IPS-11a (cell line): Measurements from ENCODE around the gene OTULINL.

ENCODE experiments used
- H3K4me3 ChIP-seq: one replicate; pipeline ENCODE4 v1.5.1; 2013; ENCODE audit warnings: low read depth, low read length, control low read depth

The OTULINL gene

DNA sequence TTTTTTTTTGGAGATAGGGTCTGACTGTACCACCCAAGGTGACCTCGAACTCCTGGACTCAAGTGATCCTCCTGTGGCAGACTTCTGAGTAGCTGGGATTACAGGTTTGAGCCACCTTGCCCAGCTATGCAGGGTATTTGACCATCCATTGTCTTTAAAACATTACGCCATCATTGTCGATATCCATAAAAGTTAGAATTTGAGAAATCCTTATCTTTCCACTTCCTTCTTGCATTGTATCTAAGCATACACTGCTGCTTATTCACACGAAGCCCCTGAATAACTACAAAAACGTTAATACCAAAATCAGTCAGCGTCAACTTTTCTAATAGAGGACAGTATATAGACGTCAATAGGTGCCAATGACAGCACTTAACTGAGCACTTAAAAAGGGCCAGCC is 5.4 kb upstream of the OTULINL start:
- H3K4me3 ChIP-seq, result no peak overlapping the region

DNA sequence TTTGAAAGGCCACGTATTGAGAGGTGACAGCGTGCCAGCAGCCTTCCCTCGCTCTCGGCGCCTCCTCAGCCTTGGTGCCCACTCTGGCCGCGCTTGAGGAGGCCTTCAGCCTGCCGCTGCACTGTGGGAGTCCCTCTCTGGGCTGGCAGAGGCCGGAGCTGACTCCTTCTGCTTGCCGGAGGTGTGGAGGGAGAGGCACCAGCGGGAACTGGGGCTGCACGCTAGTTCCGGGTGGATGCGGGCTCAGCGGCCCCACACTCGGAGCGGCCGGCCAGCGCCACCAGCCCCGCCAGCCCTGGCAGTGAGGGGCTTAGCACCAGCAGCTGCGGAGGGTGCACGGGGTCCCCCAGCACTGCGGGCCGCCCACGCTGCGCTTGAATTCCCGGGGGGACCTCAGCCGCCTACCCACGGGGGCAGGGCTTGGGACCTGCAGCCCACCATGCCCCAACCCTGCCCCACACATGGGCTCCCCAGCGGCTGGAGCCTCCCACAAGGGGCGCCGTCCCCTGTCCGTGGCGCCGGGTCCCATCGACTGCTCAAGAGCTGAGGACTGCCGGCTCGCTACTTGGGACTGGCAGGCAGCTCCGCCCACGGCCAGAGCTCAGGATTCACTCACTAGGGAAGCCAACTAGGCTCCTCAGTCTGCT is 4.4 kb upstream of the OTULINL start:
- H3K4me3 ChIP-seq, result no peak overlapping the region

DNA sequence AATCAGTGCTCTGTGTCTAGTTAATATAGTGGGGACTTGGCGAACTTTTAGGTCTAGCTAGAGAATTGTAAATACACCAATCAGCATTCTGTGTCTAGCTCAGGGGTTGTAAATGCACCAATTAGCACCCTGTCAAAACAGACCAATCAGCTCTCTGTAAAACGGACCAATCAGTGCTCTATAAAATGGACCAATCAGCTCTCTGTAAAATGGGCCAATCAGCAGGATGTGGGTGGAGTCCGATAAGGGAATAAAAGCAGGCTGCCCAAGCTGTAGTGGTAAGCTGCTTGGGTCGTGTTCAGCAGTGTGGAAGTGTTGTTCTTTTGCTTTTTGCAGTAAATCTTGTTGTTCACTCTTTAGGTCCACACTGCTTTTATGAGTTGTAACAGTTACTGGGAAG is 3.6 kb upstream of the OTULINL start:
- H3K4me3 ChIP-seq, result no peak overlapping the region

DNA sequence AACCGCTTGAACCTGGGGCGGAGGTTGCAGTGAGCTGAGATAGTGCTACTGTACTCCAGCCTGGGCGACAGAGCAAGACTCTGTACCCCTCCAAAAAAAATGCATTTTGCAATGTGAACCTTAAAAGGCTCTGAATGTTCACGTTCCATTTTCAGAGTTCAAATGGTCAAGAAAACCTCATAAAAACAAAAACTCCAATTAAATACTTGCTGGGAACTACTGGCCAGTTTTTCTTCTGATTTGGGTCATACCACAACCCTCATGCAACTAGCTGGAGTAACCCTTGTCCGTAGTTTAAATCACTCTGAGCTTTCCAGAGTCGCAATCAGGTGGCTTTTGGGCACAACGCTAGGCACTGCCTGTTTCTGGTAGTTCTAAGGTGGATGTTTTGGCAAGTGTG is 2.3 kb upstream of the OTULINL start:
- H3K4me3 ChIP-seq, result no peak overlapping the region

DNA sequence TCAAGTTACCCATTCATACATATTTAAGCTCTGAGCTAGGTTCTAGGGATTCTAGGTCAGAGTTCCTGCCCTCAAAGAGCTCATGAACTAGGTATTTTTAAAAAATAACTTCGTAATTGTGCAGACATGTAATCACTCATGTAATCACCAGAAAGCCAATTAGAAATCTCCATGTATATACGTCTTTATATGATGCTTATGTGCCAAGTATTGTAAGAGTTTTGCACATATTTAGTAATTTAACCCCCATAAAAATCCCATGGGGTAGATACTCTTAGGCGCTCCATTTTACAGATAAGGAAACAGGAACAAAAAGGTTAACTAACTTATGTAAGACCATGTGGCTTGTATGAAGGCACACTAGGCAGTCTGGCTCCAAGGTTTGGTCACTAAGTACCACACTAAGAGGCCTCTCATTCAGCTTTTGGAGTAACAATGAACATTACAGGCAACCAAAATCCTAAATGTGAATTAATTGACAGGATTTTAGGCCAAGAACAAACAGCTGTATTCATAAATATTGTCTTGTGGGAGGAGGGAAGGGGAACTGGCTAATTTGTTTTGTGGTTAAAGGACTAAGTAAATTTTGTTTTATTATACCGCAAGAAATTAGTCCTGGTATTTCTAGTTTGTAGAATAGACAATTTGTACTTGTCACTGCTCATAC is 1.7 kb upstream of the OTULINL start:
- H3K4me3 ChIP-seq, result no peak overlapping the region

DNA sequence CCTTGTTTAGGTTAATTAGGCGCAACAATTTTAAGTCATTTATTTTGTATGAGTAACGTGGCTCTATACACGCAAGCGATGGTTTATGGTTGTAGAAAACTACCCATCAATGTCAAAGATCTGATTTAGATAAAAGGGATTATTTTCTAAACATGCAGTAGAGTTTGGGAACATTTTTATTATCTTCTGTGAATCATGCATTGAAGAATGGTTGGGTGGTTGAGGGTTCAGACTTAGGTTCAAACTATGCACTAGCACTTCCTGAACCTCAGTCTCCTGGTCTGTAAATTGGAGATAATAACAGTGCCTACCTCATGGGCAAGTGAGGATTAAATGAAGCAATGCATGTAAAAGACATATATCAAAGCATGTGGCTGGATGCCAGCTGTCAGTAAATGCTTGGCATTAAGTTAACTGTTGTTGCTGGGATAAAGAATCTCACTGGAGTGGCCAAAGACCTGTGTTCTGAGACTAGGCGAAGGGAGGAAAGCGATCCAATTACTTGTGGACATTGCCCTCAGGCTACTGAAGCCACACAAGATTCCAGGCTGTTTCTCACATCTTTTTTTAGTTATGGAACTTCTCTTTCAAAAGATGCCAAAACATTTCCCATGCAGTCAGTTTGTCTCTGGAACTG is 1.1 kb upstream of the OTULINL start:
- H3K4me3 ChIP-seq, result no peak overlapping the region

DNA sequence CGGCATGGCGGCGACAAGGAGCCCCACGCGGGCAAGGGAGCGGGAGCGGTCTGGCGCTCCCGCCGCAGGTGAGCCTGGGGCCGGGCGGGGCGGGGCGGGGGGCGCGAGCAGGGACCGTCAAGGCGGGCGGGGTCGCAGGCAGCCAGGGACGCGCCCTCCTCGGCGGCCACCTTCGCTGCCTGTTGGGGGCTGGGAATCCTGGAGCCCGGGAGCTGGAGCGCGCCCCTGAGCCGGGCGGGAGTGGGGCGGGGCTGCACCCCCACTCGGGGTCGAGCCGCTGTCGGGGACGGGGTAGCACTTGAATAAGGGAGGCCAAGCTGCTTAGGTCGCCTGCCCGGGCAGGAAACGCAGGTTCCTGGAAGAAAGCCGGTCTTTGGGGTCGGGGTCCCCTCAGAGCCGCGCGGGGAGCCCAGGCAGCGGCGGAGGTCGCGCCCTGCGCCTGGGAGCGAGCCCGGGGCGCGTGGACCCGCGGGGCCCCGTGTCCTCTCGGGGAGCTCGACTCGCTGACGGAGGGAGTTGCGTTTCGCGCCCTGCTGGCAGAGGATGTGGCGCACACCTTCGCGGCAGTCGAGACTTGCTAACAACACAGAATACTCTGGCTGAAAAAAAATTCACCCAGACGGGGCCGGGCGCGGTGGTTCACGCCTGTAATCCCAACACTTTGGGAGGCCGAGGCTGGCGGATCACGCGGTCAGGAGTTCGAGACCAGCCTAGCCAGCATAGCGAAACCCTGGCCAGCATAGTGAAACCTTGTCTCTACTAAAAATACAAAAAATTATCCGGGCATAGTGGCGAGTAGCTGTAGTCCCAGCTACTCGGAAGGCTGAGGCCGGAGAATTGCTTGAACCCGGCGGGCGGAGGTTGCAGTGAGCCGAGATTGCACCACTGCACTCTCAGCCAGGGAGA is 552 bp downstream of the OTULINL start:
- peak overlapping the region; percentile 74 for H3K4me3 ChIP-seq

DNA sequence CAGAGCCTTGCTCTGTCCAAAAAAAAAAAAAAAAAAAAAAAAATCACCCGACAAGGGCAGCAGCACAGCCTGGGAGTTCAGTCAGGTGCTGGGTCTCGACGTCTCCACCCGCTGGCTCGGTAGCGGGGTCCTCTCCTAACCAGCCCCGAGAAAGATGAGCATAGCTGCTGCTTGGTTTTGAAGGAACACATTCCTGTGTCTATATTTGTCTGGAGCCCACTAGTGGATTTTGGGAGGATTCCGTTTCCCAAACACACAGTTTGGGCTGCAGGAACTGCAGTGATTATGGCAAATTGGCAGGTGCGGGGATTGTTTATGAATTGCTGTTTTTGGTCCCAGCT is 1.2 kb downstream of the OTULINL start:
- H3K4me3 ChIP-seq, result peak overlapping the region; percentile 74

DNA sequence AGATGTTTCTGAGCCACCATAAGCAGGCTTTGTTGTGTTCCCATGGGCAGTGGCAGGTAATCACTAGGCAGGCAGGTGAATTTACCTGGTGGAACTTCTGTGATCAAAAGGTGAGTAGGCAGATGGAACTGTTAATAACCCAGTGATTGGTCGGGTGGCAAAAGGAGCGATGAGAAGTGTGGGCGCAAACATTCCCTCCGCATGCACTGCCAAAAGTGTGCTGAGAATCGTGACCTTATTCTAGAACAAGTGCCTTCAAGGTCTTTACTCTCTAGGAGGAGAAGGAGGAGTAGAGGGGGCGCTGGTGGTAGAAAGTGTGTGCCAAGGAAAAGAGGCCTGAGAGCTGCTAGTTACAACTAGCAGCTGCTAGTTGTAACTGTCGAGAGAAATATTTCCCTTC is 3.3 kb downstream of the OTULINL start:
- H3K4me3 ChIP-seq, result no peak overlapping the region

DNA sequence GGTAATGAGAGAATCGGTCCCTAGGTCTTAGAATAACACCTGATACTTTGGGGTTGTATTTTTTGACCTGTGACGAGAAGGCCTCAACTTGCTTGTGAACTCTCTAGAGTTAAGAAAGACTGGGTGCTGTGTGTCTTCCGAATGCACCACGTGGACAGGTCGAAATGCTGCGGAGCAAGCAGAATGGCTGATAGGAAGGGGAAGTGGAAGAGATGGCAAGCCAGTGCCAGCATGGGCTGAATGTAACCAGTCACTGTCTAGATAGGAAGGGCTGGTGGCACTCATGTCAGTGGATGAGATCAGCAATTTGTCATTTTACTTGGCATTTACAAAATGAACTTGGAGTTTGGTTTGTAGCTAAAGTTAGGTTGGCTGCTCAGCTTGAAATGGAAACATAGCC is 5.6 kb downstream of the OTULINL start:
- H3K4me3 ChIP-seq, result no peak overlapping the region

DNA sequence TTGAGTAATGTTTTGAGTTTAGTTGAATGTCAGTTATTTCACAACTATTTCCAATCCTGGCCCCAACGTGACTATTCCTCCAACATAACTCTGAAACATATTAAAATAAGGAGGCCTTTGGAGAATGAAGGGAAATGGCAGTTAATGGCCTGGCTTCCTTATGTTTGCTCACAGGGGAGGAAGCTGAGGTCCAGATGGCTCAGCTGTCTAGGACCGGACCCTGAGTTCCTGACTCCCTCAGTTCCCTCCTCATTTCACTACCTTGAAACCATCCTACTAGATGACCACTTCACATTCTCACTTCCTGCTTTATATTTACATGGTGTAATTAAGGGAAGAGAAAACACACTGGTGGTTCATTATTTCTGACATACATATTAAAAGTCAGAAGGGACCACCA is 6.6 kb downstream of the OTULINL start:
- no peak overlapping the region for H3K4me3 ChIP-seq

DNA sequence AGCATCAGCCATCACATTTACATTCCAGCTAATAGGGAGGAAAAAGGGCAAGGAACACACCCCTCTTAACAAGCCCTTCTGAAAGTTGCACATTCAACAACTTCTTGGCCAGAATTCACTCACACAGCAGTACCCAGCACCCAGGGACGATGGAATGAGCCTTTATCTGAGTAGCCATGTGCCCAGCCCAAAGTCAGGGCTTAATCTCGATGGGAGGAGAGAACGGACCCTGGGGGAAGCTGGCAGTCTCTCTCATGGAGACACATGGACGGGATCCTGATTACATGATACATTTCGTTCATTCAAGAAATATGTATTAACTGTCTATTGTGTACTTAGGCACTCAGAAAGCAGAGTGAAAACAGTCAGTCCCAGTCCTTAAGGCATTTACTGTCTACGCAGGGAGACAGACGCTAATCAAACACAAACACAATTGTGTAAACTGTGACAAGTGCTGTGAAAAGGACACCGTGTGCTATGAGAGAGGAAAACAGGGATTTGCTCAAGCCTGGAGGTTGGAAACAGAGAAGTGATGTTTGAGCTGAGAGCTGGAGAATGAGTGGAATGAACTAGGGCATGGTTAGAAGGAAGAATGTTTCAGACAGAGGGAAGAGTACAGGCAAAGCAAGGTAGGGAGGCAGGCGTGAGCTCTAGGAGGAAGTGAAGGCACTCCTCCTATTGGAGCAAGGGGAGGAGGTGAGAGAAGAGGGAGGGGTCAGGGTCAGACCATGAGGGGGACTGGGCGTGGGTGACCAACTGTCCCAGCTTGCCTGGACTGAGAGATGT is 7.4 kb downstream of the OTULINL start:
- H3K4me3 ChIP-seq, result no peak overlapping the region

DNA sequence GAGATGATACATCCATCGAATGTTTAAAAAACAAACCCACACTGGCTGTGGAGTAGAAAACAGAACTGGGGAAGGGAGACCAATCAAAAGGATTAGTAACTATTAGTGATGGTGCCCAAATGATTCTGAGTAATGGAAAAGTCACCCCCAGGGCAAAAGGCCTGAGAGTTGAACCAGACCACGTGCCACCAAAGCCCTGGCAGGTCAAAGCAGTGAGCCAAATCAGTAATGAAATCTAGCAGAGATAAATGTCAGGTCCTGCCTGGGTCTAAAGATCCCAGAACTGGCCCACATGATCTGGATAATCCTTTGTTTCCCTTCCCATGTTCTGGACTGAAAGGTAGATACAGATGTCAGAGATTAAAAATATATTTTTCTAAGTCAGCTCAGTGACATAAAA is 9.4 kb downstream of the OTULINL start:
- no peak overlapping the region for H3K4me3 ChIP-seq

DNA sequence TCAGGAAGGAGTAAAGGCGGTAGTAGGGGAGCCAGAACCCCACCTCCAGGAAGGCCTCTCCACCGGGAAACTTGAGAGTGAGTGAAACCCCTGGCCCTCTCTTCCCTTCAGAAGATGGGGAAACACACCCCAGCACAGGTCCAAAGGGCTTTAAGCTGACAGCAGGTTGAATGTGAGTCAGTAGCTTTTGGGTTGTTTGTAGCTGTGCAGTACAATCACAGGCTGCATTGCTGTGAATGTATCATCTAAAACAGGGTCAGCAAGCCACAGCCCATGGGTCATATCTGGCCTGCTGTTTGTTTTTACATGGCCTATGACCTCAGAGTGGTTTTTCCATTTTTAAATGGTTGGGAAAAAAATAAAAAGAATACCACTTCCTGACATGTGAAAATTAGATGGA is 10.0 kb downstream of the OTULINL start:
- no peak overlapping the region for H3K4me3 ChIP-seq

DNA sequence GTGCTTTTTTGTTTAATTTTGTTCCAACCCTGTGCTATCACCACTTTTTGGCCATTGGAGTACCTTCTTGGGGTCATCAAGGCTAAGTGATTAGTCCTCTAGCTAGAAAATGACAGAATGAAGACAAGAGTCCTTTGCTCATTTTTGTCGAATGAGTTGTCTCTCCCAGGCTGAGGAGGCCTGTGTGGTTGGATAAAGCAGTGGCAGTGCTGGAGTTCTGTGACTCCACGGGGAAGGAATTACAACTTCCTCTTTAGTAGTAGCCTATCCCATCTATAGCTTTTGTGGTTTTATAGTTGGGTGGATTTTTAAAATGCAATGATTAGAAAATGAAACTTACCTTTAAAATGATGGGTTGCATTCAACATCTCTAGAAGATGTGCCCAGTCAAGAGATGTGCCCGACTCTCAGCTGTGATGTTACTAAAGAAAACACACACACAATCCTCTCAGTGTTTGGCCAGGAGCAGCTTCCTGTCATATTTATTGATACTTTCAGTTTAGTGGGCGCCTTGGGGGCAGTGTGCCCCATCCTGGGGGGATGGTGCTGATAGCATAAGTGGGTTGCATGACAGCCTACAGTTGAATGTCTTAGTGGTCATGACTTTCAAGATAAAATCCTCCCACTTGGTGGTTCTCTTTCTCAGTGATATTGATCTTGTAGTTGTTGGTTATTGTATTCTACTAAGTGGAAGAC is 11.9 kb downstream of the OTULINL start:
- H3K4me3 ChIP-seq, result no peak overlapping the region

DNA sequence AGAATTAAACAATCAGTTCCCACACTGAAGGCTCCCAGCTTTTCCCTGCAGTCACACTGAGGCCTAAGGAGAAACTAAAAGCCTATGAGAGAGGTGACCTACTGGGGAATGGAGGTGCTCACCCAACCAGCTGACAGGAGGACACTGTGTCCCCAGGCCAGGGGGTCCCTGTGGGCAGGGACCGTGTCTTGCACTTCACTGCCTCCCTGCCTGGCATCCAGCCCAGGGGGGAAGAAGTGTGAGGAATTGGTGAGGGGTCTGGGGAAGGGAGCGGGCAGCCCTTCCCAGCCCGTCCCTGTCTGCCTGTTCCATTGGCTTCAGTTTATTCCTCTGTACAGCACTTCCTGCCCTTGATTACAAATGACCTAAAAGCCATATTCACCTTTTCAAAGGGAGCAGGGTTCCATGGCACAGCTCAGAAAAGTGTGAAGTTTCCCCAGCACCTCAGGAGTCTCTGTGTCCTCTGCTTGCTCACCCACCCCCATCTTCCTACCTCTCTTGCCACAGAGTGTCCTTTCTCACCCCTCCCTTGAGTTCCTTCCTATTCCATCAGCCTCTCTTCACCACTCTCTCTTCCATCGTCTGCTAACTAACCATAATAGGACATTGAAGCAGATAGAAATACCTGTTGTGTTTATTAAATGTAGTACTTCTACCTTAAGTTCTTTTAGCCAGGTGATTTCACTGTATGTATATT is 12.9 kb downstream of the OTULINL start:
- no peak overlapping the region for H3K4me3 ChIP-seq

DNA sequence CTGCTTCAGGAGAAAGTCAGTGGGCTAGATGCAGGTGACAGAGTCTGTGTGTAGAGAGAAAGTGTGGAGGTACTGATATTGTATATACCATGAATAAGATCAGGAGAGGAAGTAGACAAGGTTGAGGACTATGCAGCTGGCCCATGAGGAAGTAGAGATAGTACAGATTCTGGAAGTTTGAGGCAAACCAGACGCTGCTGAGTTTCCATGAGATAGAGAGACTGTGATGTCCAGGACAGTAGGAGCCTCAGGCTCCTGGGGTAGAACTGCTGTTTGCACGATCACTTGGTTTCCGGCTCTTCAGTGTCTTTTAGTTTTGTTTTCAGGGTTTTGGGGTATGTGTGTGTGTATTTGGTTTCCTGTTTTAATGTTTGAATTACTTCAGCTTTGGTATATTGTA is 13.6 kb downstream of the OTULINL start:
- H3K4me3 ChIP-seq, result no peak overlapping the region

DNA sequence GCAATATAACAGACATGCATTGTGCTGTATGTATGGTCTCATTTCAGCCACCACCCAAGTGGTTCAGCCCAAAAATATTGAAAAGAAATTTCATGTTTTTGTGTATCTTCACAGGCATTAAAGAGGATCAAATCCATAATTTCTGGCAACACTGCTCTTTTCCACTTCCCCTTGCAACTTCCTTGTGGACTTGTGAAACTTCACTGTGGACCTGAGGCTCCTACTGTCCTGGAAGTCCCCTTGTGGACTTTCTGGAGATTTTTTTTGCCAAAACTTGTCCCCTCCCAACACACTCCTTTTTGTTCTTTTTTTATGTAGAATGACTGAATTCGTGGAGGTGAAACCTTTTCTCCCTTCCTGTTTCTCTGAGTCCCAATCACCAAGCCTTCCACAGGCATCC is 14.3 kb downstream of the OTULINL start:
- no peak overlapping the region for H3K4me3 ChIP-seq

DNA sequence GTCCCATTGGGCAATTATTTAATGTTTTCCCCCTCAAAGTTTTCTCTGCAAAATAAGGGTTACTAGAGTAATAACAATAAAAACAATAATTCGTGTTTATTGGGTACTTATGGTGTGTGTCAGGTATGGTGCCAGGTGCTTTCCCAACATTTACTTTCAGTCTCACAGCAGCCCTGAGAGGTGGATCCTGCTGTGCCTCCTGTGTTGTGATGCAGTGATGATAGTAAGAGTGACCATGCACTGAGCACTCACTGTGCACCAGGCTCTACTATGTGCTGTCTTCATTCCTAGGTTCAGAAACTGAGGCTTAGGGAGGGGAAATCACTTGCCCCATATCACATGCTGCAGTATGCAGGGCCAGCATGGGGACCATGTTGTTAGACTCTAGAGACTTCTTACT is 15.5 kb downstream of the OTULINL start:
- no peak overlapping the region for H3K4me3 ChIP-seq

DNA sequence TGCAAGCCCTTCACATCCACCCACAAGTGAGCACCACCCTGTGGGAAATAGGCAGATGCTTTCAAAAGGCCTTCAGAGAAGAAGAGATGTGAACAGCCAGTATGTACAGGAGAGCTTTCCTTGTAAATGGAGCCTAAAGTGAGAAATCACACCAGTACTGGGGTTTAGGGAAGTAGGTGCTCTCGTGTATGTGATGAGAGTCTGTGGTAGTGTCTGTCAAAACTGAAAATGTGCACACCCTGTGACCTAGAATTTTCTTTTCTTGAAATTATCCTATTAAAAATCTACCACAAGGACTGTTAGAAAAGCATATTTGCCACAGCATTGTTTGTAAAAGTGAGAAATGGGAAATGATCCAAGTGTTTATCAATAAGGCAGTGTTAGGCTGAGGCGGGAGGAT is 16.6 kb downstream of the OTULINL start:
- H3K4me3 ChIP-seq, result no peak overlapping the region
